ENCODE data around the gene STARD5.

The STARD5 gene

DNA sequence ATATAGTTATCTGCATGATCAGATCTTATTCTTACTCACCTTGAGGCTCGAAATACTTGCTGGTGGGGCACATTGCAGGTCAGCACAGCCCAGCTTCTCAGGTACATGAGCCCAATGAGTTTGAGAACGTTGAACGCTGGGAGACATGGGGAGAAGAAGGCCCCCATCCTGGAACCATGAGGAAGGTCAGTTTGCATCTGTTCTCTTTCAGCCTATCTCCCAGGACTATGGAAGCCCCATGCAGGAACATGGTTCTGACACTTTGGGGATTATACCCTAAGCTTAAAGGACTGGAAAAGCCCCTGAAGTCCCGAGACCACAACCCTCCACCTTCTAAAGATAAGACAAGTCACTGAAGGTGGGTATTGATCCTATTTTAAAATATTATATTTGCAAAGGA lies 17.4 kb upstream of the STARD5 start:
- no peaks in the 10 kb centered on the region for H3K9me3 ChIP-seq (ENCODE audit: low read depth, low read length)
- no peak overlapping the region for H3K4me3 ChIP-seq
- no peak for DNase-seq (ENCODE audit: low read depth, low spot score)
- H3K27ac ChIP-seq = no peak overlapping the region
- TF ChIP-seq EZH2 (IDR thresholded peaks at IDR 0.05) (no peak), POLR2AphosphoS5 (IDR thresholded peaks at IDR 0.05; ENCODE audit: borderline replicate concordance, low read depth, low read length) (no peak), FOXP2 (optimal IDR thresholded peaks at IDR 0.05; ENCODE audit: control extremely low read depth, extremely low read length, insufficient read depth) (no peak)
- no peaks in the 10 kb centered on the region for H3K36me3 ChIP-seq (ENCODE audit: insufficient read depth, low read length)
- no peak overlapping the region for H3K9ac ChIP-seq (ENCODE audit: insufficient read length)

DNA sequence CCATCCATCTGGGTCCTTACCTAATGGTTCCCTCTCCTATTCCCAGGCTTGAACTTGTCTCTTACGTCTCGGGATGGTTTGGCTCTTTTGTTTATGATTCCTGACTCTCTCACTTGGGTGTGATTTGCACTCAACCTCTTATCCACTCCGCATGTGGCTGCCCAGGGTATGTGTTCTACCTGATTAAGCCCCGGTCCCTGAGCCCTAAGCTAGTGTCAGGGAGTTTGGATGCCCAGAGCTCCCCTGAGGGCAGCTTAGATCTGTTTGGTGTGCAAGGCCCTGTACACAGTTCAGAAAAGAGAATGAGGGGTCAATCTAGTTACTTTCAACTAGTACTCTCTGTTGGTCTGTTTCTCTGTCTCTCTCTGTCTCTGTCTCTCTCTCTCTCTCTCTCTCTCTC lies 15.9 kb upstream of the STARD5 start:
- Histone ChIP-seq H3K9me3 (ENCODE audit: low read depth, low read length) (no peaks in the 10 kb centered on the region), H3K4me3 (no peak overlapping the region), H3K27ac (no peak overlapping the region), H3K9ac (ENCODE audit: insufficient read length) (no peak overlapping the region), H3K36me3 (ENCODE audit: insufficient read depth, low read length) (no peaks in the 10 kb centered on the region)
- TF ChIP-seq POLR2AphosphoS5 (IDR thresholded peaks at IDR 0.05; ENCODE audit: borderline replicate concordance, low read depth, low read length) (no peak), EZH2 (IDR thresholded peaks at IDR 0.05) (no peak), FOXP2 (optimal IDR thresholded peaks at IDR 0.05; ENCODE audit: control extremely low read depth, extremely low read length, insufficient read depth) (no peak)
- DNase-seq (ENCODE audit: low read depth, low spot score) = no peak

DNA sequence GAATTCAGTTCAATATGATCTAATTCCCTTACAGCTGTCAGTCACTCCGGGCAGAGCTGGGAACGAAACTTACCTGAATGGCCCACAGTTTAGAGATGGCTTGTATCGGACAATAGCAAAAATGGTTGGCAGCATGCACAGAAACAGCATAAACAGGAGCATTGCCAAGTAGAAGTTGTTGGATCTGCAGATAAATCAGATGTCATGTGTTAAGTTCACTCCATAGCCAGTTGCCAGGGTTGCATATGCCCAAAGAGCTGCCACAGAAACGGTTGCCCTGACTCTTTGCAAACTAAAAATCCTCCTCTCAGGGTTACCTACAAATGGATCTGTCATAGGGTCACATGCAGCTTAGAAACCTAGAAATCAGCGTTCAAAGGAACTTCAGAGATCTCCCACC lies 15.4 kb upstream of the STARD5 start:
- no peak overlapping the region for H3K4me3 ChIP-seq
- H3K9me3 ChIP-seq (ENCODE audit: low read depth, low read length) = no peaks in the 10 kb centered on the region
- no peak overlapping the region for H3K9ac ChIP-seq (ENCODE audit: insufficient read length)
- H3K27ac ChIP-seq = no peak overlapping the region
- TF ChIP-seq EZH2 (IDR thresholded peaks at IDR 0.05) (no peak), FOXP2 (optimal IDR thresholded peaks at IDR 0.05; ENCODE audit: control extremely low read depth, extremely low read length, insufficient read depth) (no peak), POLR2AphosphoS5 (IDR thresholded peaks at IDR 0.05; ENCODE audit: borderline replicate concordance, low read depth, low read length) (no peak)
- no peak for DNase-seq (ENCODE audit: low read depth, low spot score)
- no peaks in the 10 kb centered on the region for H3K36me3 ChIP-seq (ENCODE audit: insufficient read depth, low read length)

GRCh38 chr15:81338170-81339007 lies 14.4 kb upstream of the STARD5 start:
- no peak for TF ChIP-seq POLR2AphosphoS5 (IDR thresholded peaks at IDR 0.05; ENCODE audit: borderline replicate concordance, low read depth, low read length)
- TF ChIP-seq FOXP2 (optimal IDR thresholded peaks at IDR 0.05; ENCODE audit: control extremely low read depth, extremely low read length, insufficient read depth) = no peak
- TF ChIP-seq EZH2 (IDR thresholded peaks at IDR 0.05) = no peak
- DNase-seq (ENCODE audit: low read depth, low spot score) = no peak
- H3K36me3 ChIP-seq (ENCODE audit: insufficient read depth, low read length) = no peaks in the 10 kb centered on the region

DNA sequence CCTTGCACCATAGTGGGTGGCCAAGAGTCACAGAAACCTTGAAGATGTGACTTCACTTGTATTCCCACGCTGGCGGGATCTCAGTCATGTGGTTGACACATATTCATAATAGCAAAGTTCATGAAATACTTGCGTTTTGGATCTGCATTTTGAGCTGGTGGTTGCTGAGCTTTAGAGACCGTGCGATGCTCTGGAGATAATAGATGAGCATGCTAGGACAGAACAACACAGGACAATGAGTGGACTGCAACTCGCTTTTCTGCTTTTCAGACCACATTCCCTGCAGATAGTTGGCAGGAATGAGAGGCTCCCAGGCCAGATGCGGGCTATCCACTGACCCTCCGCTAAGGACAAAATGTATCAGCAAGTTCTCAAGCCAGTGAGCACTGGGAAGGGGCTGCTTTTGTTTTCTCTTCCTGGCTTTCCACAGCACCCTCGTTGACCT lies 13.8 kb upstream of the STARD5 start:
- H3K27ac ChIP-seq = no peak overlapping the region
- TF ChIP-seq EZH2 (IDR thresholded peaks at IDR 0.05) = no peak
- TF ChIP-seq POLR2AphosphoS5 (IDR thresholded peaks at IDR 0.05; ENCODE audit: borderline replicate concordance, low read depth, low read length) = no peak
- TF ChIP-seq FOXP2 (optimal IDR thresholded peaks at IDR 0.05; ENCODE audit: control extremely low read depth, extremely low read length, insufficient read depth) = no peak
- no peaks in the 10 kb centered on the region for H3K9me3 ChIP-seq (ENCODE audit: low read depth, low read length)
- no peak overlapping the region for H3K9ac ChIP-seq (ENCODE audit: insufficient read length)
- no peak for DNase-seq (ENCODE audit: low read depth, low spot score)
- no peak overlapping the region for H3K4me3 ChIP-seq
- H3K36me3 ChIP-seq (ENCODE audit: insufficient read depth, low read length) = no peaks in the 10 kb centered on the region

More at GRCh38 chr15:81338170-81339007, 14.4 kb upstream of the STARD5 start:
- Histone ChIP-seq H3K9ac (ENCODE audit: insufficient read length) (no peak overlapping the region), H3K9me3 (ENCODE audit: low read depth, low read length) (no peaks in the 10 kb centered on the region), H3K27ac (no peak overlapping the region), H3K4me3 (no peak overlapping the region)

DNA sequence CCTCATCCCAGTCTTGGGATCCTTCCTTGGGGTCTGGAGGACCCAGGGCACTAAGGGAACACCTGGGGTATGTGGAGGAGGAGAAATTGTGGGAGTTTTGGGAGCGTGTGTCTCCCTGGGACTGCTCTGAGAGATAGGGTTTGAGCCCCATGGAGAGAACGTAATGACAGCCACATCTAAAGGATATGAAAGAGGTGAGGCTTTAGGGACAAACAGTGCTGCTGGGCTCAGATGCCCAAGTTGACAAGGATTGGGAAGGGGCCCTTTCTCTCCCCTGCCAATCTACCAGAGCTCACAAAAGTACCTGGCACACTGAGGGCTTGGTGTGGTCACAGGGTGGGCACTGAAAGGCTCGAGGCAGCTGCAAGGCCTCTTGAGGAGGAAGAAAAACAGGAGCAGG lies 13.3 kb upstream of the STARD5 start:
- H3K36me3 ChIP-seq (ENCODE audit: insufficient read depth, low read length) = no peaks in the 10 kb centered on the region
- TF ChIP-seq FOXP2 (optimal IDR thresholded peaks at IDR 0.05; ENCODE audit: control extremely low read depth, extremely low read length, insufficient read depth) = no peak
- TF ChIP-seq POLR2AphosphoS5 (IDR thresholded peaks at IDR 0.05; ENCODE audit: borderline replicate concordance, low read depth, low read length) = no peak
- no peak for TF ChIP-seq EZH2 (IDR thresholded peaks at IDR 0.05)
- DNase-seq (ENCODE audit: low read depth, low spot score) = no peak
- H3K9me3 ChIP-seq (ENCODE audit: low read depth, low read length) = no peaks in the 10 kb centered on the region
- H3K27ac ChIP-seq = no peak overlapping the region
- H3K4me3 ChIP-seq = no peak overlapping the region
- no peak overlapping the region for H3K9ac ChIP-seq (ENCODE audit: insufficient read length)

GRCh38 chr15:81336568-81336967 lies 12.6 kb upstream of the STARD5 start:
- H3K9ac ChIP-seq (ENCODE audit: insufficient read length) = no peak overlapping the region
- H3K36me3 ChIP-seq (ENCODE audit: insufficient read depth, low read length) = no peaks in the 10 kb centered on the region
- DNase-seq (ENCODE audit: low read depth, low spot score) = no peak

DNA sequence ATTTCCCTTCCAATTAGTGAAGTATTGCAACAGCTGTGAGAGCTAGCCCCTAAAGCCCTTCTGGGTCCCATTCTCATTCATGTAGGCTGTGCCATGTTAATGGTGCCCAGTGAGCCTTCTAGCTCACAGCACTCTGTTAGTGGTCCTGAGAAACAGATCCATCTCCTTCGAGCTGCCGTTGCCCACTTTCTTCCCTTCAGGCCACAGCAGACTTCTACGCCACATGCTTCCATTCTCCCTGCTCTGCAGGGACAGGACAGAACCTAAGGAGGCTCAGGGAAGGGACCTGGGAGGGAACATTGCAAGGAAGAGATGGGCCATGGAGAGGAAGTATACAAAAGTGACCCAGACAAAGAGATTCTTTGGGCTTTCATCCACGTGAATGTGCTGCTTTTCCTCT lies 11.7 kb upstream of the STARD5 start:
- H3K9me3 ChIP-seq (ENCODE audit: low read depth, low read length) = no peaks in the 10 kb centered on the region
- TF ChIP-seq EZH2 (IDR thresholded peaks at IDR 0.05) = no peak
- no peak overlapping the region for H3K27ac ChIP-seq
- H3K9ac ChIP-seq (ENCODE audit: insufficient read length) = no peak overlapping the region
- DNase-seq (ENCODE audit: low read depth, low spot score) = no peak
- no peak overlapping the region for H3K4me3 ChIP-seq
- H3K36me3 ChIP-seq (ENCODE audit: insufficient read depth, low read length) = no peaks in the 10 kb centered on the region

More at GRCh38 chr15:81336568-81336967, 12.6 kb upstream of the STARD5 start:
- no peak overlapping the region for H3K4me3 ChIP-seq
- TF ChIP-seq EZH2 (IDR thresholded peaks at IDR 0.05) (no peak), POLR2AphosphoS5 (IDR thresholded peaks at IDR 0.05; ENCODE audit: borderline replicate concordance, low read depth, low read length) (no peak), FOXP2 (optimal IDR thresholded peaks at IDR 0.05; ENCODE audit: control extremely low read depth, extremely low read length, insufficient read depth) (no peak)
- H3K9me3 ChIP-seq (ENCODE audit: low read depth, low read length) = no peaks in the 10 kb centered on the region
- H3K27ac ChIP-seq = no peak overlapping the region
